ENCODE results near the gene IGF1R. TPM values are rescaled to one million over a fixed set of nuclear protein-coding genes. Genes with fewer than 3 reads are reported as not detected.

IGF1R gene
- total RNA-seq, 1 donor from 2014 or later = 23.5 TPM

DNA sequence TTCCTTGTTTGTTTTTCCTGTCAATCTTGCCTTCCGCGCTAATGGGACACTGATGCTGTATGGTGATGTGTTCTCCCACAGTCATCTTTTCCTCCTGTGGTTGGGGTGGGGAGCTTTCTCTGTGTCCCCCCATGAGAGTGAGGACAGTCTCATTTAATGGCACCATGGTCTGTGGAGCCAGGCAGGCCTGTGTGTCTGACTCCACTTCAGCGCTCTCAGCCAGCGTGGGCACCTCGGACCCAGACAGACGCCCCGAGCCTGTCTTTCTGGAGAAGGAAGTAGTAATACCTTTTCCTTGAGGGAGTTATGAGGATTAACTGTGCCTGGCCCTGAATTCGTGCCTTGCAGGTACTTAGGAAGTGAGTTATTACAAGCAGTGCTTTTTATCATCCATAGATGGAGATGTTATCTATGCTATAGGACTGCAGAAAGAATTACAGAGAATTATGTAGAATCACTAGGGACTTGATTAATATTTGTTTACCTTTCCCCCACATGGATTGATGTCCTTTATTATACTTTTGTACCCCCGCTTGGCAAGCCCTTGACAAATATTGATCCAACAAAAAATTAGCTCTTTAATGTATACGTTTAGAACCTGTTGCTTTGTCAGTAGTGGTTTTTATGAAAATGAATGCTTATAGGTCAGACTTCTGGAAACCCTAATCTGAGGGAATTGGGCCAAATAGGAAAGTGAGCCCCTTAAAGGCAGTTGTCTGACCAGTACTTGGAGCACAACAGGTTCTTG is 206.9 kb downstream of the IGF1R start:
- H3K4me2 ChIP-seq = peak overlapping the region; percentile 50
- H3K4me3 Mint-ChIP-seq = no peak overlapping the region

DNA sequence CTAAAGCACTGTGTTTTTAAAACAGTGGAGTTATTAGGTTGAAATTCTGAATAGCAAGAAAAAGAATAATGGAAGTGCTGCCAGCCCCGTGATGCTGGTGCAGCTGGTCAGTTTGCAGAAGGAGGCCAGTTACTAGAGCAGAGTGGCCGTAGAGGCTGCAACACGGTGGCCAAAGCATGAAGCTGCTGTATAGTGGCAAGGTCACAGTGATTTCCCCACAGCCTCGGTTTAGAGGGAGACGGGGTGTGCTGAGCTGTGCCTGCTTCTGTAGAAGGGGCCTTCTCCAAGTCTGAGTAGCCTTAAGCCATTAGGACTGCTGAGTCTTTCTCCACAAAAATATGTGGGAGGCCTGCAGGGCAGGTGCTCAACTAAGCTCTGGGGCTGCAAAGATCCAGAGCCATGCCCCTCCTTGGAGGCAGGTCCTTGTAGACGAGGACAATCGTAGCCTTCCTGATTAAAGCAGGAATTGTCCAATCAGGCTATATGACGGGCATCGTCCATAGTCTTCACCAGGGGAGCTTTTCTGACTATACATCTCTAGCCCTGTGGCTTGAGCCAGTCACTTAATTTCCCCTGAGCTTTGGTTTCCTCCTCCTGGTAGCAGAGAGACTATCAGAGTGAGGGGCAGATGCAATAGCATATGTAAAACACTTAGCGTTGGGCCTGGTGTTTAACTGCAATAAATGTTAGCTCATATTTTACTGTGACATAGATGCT is 207.6 kb downstream of the IGF1R start:
- DNase-seq (ENCODE audit: low spot score) = peak; percentile 42
- peaks cover 95% of the 10 kb centered on the region for H4K20me1 ChIP-seq (ENCODE audit: low read depth)
- Mint-ChIP-seq H3K9me3 (no peaks in the 10 kb centered on the region), H3K36me3 (no peaks in the 10 kb centered on the region), H3K27ac (no peak overlapping the region), H3K27me3 (ENCODE audit: insufficient read depth, low read depth) (peaks cover 4% of the 10 kb centered on the region), H3K4me3 (no peak overlapping the region), H3K4me1 (peaks cover 67% of the 10 kb centered on the region)
- peak overlapping the region; percentile 50 for H3K4me2 ChIP-seq
- peaks cover 25% of the 10 kb centered on the region for H3F3A ChIP-seq (ENCODE audit: low read depth)
- no peak overlapping the region for H2AFZ ChIP-seq (replicated peaks)
- H3K27me3 ChIP-seq = no peaks in the 10 kb centered on the region
- TF ChIP-seq EZH2phosphoT487 (IDR thresholded peaks at IDR 0.05) = no peak
- TF ChIP-seq EZH2 (IDR thresholded peaks at IDR 0.05) = no peak
- TF ChIP-seq, protein P1, sequence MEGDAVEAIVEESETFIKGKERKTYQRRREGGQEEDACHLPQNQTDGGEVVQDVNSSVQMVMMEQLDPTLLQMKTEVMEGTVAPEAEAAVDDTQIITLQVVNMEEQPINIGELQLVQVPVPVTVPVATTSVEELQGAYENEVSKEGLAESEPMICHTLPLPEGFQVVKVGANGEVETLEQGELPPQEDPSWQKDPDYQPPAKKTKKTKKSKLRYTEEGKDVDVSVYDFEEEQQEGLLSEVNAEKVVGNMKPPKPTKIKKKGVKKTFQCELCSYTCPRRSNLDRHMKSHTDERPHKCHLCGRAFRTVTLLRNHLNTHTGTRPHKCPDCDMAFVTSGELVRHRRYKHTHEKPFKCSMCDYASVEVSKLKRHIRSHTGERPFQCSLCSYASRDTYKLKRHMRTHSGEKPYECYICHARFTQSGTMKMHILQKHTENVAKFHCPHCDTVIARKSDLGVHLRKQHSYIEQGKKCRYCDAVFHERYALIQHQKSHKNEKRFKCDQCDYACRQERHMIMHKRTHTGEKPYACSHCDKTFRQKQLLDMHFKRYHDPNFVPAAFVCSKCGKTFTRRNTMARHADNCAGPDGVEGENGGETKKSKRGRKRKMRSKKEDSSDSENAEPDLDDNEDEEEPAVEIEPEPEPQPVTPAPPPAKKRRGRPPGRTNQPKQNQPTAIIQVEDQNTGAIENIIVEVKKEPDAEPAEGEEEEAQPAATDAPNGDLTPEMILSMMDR (IDR thresholded peaks at IDR 0.05) = no peak
- no peak overlapping the region for H3K27ac ChIP-seq
- H3K9me3 ChIP-seq (ENCODE audit: low read depth) = no peaks in the 10 kb centered on the region
- H3K36me3 ChIP-seq = no peaks in the 10 kb centered on the region
- H3K4me3 ChIP-seq = no peak overlapping the region
- H3K9ac ChIP-seq = no peak overlapping the region
- H3K4me1 ChIP-seq = peaks cover 54% of the 10 kb centered on the region
- H3K79me2 ChIP-seq (ENCODE audit: low read depth) = peaks cover 97% of the 10 kb centered on the region

More for the DNA sequence above, 206.9 kb downstream of the IGF1R start:
- Histone ChIP-seq H3K27me3 (no peaks in the 10 kb centered on the region), H3K27ac (no peak overlapping the region), H3K4me3 (no peak overlapping the region), H3K9ac (no peak overlapping the region), H3K36me3 (no peaks in the 10 kb centered on the region), H3K9me3 (ENCODE audit: low read depth) (no peaks in the 10 kb centered on the region), H3K4me1 (peaks cover 54% of the 10 kb centered on the region), H4K20me1 (ENCODE audit: low read depth) (peaks cover 95% of the 10 kb centered on the region), H3F3A (ENCODE audit: low read depth) (peaks cover 32% of the 10 kb centered on the region), H2AFZ (replicated peaks) (no peak overlapping the region), H3K79me2 (ENCODE audit: low read depth) (peaks cover 97% of the 10 kb centered on the region)
- peaks cover 4% of the 10 kb centered on the region for H3K27me3 Mint-ChIP-seq (ENCODE audit: insufficient read depth, low read depth)
- no peak for DNase-seq (ENCODE audit: low spot score)
- H3K4me1 Mint-ChIP-seq = peaks cover 70% of the 10 kb centered on the region
- TF ChIP-seq EZH2 (IDR thresholded peaks at IDR 0.05) (no peak), EZH2phosphoT487 (IDR thresholded peaks at IDR 0.05) (no peak)
- TF ChIP-seq, protein P1 (IDR thresholded peaks at IDR 0.05) = no peak
- no peaks in the 10 kb centered on the region for H3K36me3 Mint-ChIP-seq
- H3K9me3 Mint-ChIP-seq = no peaks in the 10 kb centered on the region
- no peak overlapping the region for H3K27ac Mint-ChIP-seq

- H3K79me2 ChIP-seq (ENCODE audit: low read depth) = peaks cover 97% of the 10 kb centered on the region
- Mint-ChIP-seq H3K9me3 (no peaks in the 10 kb centered on the region), H3K4me3 (no peak overlapping the region), H3K27me3 (ENCODE audit: insufficient read depth, low read depth) (peaks cover 4% of the 10 kb centered on the region), H3K4me1 (peaks cover 67% of the 10 kb centered on the region), H3K36me3 (no peaks in the 10 kb centered on the region), H3K27ac (peak overlapping the region; percentile 53)
- no peak for TF ChIP-seq EZH2 (IDR thresholded peaks at IDR 0.05)
- TF ChIP-seq EZH2phosphoT487 (IDR thresholded peaks at IDR 0.05) = no peak
- TF ChIP-seq, protein P1 (IDR thresholded peaks at IDR 0.05) = no peak
- peaks cover 19% of the 10 kb centered on the region for H3F3A ChIP-seq (ENCODE audit: low read depth)
- H3K4me2 ChIP-seq = peak overlapping the region; percentile 50
- no peak overlapping the region for H3K9ac ChIP-seq
- no peak for DNase-seq (ENCODE audit: low spot score)
- H3K9me3 ChIP-seq (ENCODE audit: low read depth) = no peaks in the 10 kb centered on the region
- no peak overlapping the region for H2AFZ ChIP-seq (replicated peaks)
- H3K27ac ChIP-seq = no peak overlapping the region
- no peaks in the 10 kb centered on the region for H3K27me3 ChIP-seq
- H3K4me1 ChIP-seq = peaks cover 53% of the 10 kb centered on the region
- H3K36me3 ChIP-seq = no peaks in the 10 kb centered on the region
- H4K20me1 ChIP-seq (ENCODE audit: low read depth) = peaks cover 95% of the 10 kb centered on the region
- H3K4me3 ChIP-seq = no peak overlapping the region
These were observed 208.2 kb downstream of the IGF1R start for GRCh38 chr15:98856532-98856907.

All from neural progenitor cell (in vitro differentiated cells).